Measurements from ENCODE around the gene EXOC3L4. TPM values are rescaled to one million over a fixed set of nuclear protein-coding genes. Genes with fewer than 3 reads are reported as not detected.

Gene EXOC3L4
- total RNA-seq, 1 donor from 2014 or later = not detected

DNA sequence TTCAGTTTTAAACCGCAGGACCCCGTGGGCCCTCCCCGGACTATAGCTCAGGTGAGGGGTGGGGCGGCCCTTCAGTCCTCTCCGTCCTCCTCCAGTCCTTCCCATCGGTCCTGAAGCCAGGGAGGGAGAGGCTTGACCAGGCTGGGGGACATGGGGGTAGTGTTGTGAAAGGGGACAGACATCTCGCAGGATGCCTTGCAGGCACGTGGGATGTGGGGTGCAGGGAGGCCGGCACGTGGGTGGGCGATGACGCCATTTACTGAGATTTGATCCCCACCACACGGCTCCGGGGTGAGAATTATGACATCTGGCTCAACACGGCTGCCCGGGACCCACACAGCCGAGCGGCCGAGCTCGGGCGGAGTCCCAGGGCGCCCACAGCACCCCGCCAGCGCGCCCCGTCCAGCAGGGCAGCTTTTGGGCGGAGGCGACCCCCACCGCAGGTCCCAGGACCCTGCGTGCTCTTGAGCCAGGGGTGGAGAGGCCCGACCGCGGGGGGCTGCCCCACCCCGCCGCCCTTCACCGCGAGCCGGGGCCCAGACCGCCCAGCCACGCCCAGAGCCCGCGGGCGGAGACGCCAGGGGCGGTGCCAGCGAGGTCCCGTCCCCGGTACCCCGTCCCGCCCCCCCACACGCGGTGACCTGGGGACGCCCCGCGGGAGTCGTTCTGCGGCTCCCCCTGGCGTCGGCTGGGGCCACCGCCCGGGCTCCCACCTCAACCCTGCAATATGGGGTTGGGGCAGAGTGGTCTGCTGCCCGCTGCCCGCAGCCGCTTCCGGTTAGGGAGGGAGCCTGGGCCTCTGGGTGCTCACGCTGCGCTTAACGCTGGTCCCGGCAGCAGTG lies 3.3 kb upstream of the EXOC3L4 start:
- ChIA-PET POLR2A (no interaction called here), CTCF (interaction anchor here (1.2 kb wide), 2 partner anchors 35 to 396 kb away, joined by 3 read pairs; no protein-coding TSS in a partner anchor)
- peak; percentile 96 for ATAC-seq (ENCODE audit: low read depth)
- no peaks in the 10 kb centered on the region for H3K9me3 Mint-ChIP-seq
- no peak overlapping the region for H3K27ac Mint-ChIP-seq
- DNase-seq = peak; percentile 70
- H3K36me3 Mint-ChIP-seq (ENCODE audit: low read depth) = no peaks in the 10 kb centered on the region
- intact Hi-C loops (cut with micrococcal nuclease) = loop anchor here (1.0 to 2.0 kb wide), 3 partner anchors 13 to 397 kb away; no protein-coding TSS in a partner anchor
- peak; percentile 49 for TF ChIP-seq CTCF (IDR thresholded peaks at IDR 0.05)
- H3K4me3 Mint-ChIP-seq = peak overlapping the region; percentile 72
- peaks cover 8% of the 10 kb centered on the region for H3K4me1 Mint-ChIP-seq
- H3K27me3 Mint-ChIP-seq = peaks cover 7% of the 10 kb centered on the region

DNA sequence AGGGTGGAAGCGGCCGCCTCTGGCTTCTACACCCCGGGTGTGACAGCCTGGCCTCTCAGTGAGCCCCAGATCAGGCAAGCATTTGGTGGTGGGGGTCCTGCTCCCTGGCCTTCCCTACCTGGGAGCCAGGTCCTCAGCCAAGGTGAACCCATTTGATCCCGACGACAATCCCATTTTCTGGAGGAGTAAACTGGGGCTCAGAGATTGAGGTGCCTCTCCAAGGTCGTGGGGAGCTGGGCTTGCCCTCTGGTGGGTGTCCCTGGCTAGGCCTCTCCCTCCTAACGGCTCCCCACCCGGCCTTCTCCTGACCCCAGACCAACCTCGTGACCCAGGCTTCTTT lies 2.7 kb upstream of the EXOC3L4 start:
- intact Hi-C loops (cut with micrococcal nuclease) = loop anchor here (1.0 to 2.0 kb wide), 3 partner anchors 14 to 398 kb away; no protein-coding TSS in a partner anchor
- TF ChIP-seq CTCF (IDR thresholded peaks at IDR 0.05) = no peak
- H3K9me3 Mint-ChIP-seq = no peaks in the 10 kb centered on the region
- ChIA-PET POLR2A (no interaction called here), CTCF (interaction anchor here (1.0 to 1.2 kb wide), 4 partner anchors 9 to 398 kb away, joined by 3 to 4 read pairs (median 3); no protein-coding TSS in a partner anchor)
- H3K4me1 Mint-ChIP-seq = peaks cover 8% of the 10 kb centered on the region
- peak overlapping the region; percentile 48 for H3K4me3 Mint-ChIP-seq
- H3K27ac Mint-ChIP-seq = no peak overlapping the region
- peaks cover 2% of the 10 kb centered on the region for H3K27me3 Mint-ChIP-seq
- H3K36me3 Mint-ChIP-seq (ENCODE audit: low read depth) = no peaks in the 10 kb centered on the region
- DNase-seq (no peak), ATAC-seq (ENCODE audit: low read depth) (no peak)

- CTCF ChIA-PET = no interaction called here
- Mint-ChIP-seq H3K4me3 (no peak overlapping the region), H3K27ac (no peak overlapping the region), H3K4me1 (peaks cover 8% of the 10 kb centered on the region), H3K9me3 (no peaks in the 10 kb centered on the region), H3K27me3 (peaks cover 3% of the 10 kb centered on the region), H3K36me3 (ENCODE audit: low read depth) (no peaks in the 10 kb centered on the region)
- intact Hi-C loops (cut with micrococcal nuclease) = no loop called here
- DNase-seq (no peak), ATAC-seq (ENCODE audit: low read depth) (no peak)
- POLR2A ChIA-PET = no interaction called here
- TF ChIP-seq CTCF (IDR thresholded peaks at IDR 0.05) = no peak
Measured at GRCh38 chr14:103093856-103094405, 594 bp upstream of the EXOC3L4 start.

DNA sequence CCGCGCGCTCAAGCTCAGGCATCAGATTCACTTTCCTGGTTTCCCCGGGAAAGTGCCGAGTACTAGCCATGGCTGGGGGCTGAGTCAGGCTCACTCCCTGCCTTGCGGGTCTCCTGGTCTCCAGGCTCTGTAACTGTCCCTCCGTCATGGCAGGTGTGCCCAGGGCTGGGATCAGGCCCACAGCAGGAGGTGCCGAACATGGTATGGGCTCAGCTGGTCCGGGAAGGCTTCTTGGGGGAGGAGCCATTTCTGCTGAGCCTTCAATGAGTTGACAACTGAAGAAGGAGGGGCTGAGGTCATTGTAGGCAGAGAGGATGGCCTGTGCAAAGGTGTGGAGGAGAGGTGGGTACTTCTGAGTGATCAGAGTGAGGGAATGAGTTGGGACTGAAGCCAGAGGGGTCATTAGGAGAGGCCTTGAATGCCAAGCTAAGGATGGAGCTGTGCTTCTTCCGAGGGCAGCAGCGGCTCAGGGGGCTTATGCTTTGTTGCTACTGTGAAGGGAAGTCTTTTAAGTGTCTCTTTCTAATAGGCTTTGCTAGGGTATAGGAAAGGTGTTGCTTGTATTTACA lies 769 bp downstream of the EXOC3L4 start:
- no peak for DNase-seq
- intact Hi-C loops (cut with micrococcal nuclease) = no loop called here
- Mint-ChIP-seq H3K27ac (no peak overlapping the region), H3K4me1 (peaks cover 12% of the 10 kb centered on the region), H3K9me3 (no peaks in the 10 kb centered on the region), H3K27me3 (peaks cover 3% of the 10 kb centered on the region), H3K4me3 (no peak overlapping the region), H3K36me3 (ENCODE audit: low read depth) (no peaks in the 10 kb centered on the region)
- CTCF ChIA-PET = interaction anchor here (0.6 to 3.1 kb wide), 2 partner anchors 10 to 14 kb away, joined by 3 to 14 read pairs; no protein-coding TSS in a partner anchor
- no peak for TF ChIP-seq CTCF (IDR thresholded peaks at IDR 0.05)
- ATAC-seq (ENCODE audit: low read depth) = no peak
- POLR2A ChIA-PET = no interaction called here

GRCh38 chr14:103096387-103096786 lies 1.9 kb downstream of the EXOC3L4 start:
- ChIA-PET POLR2A (interaction anchor here (0.6 kb wide), 2 partner anchors 22 to 299 kb away, joined by 3 read pairs; no protein-coding TSS in a partner anchor), CTCF (interaction anchor here (0.7 to 3.1 kb wide), 2 partner anchors 9 to 402 kb away, joined by 3 to 14 read pairs; no protein-coding TSS in a partner anchor)
- Mint-ChIP-seq H3K4me1 (peaks cover 19% of the 10 kb centered on the region), H3K9me3 (no peaks in the 10 kb centered on the region), H3K36me3 (ENCODE audit: low read depth) (no peaks in the 10 kb centered on the region), H3K4me3 (no peak overlapping the region), H3K27me3 (peaks cover 6% of the 10 kb centered on the region), H3K27ac (no peak overlapping the region)
- intact Hi-C loops (cut with micrococcal nuclease) = no loop called here
- TF ChIP-seq CTCF (IDR thresholded peaks at IDR 0.05) = no peak
- no peak for ATAC-seq (ENCODE audit: low read depth)
- DNase-seq = no peak
